Gastrocnemius medialis (tissue), 4 donors: ENCODE data around the gene TBCCD1.

ENCODE experiments used
- POLR2A ChIP-seq, 2 donors: fragments of 450-650 bp; IDR thresholded peaks; one replicate each; pipeline ENCODE4 v1.6.1; 2017; ENCODE audit warnings: antibody characterized with exemption in 2 of 2, mild to moderate bottlenecking in 2 of 2, moderate library complexity in 2 of 2
- TF ChIP-seq, protein P1 (sequence below), 5 experiments: fragments of 450-650 bp in 3 of 5; fragments of 200-600 bp in 2 of 5; sonication (generic) in 2 of 5; IDR thresholded peaks in 4 of 5; conservative IDR thresholded peaks in 1 of 5; 1 replicate in 4 of 5; 2 replicates in 1 of 5; pipeline ENCODE4 v1.5.1; 2016 to 2019; ENCODE audit warnings: antibody characterized with exemption in 5 of 5, mild to moderate bottlenecking in 3 of 5, moderate library complexity in 3 of 5

GRCh38 chr3:186534113-186534669 lies 32.9 kb downstream of the TBCCD1 start:
- TF ChIP-seq, protein P1, sequence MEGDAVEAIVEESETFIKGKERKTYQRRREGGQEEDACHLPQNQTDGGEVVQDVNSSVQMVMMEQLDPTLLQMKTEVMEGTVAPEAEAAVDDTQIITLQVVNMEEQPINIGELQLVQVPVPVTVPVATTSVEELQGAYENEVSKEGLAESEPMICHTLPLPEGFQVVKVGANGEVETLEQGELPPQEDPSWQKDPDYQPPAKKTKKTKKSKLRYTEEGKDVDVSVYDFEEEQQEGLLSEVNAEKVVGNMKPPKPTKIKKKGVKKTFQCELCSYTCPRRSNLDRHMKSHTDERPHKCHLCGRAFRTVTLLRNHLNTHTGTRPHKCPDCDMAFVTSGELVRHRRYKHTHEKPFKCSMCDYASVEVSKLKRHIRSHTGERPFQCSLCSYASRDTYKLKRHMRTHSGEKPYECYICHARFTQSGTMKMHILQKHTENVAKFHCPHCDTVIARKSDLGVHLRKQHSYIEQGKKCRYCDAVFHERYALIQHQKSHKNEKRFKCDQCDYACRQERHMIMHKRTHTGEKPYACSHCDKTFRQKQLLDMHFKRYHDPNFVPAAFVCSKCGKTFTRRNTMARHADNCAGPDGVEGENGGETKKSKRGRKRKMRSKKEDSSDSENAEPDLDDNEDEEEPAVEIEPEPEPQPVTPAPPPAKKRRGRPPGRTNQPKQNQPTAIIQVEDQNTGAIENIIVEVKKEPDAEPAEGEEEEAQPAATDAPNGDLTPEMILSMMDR (IDR thresholded peaks at IDR 0.05 in 4 of 5, conservative IDR thresholded peaks at IDR 0.05 in 1 of 5), result no peak
- no peak for TF ChIP-seq POLR2A (IDR thresholded peaks at IDR 0.05)
